SK-N-SH treated with all-trans-retinoic acid at 6 μM for 48 hours (cell line): ENCODE measurements around the gene RNF148.

ENCODE experiments used
- ATAC-seq: fragments of 200-7000 bp; cut with Tn5 transposase; 3 replicates; pipeline ENCODE4 v1.9.1; 2020; ENCODE audit warnings: mild to moderate bottlenecking, moderate library complexity
- ARNTL ChIP-seq: fragments of 450-650 bp; formaldehyde crosslinking; IDR thresholded peaks from 2 replicates; pipeline ENCODE4 v1.5.0; 2020; ENCODE audit warnings: low read depth, mild to moderate bottlenecking, moderate library complexity, borderline replicate concordance
- BACH2 ChIP-seq: fragments of 250-450 bp; sonication (Bioruptor Pico); IDR thresholded peaks from 2 replicates; pipeline ENCODE4 v1.9.0; 2021; ENCODE audit warnings: mild to moderate bottlenecking, borderline replicate concordance
- CREB5 ChIP-seq: fragments of 250-450 bp; sonication (Bioruptor Pico); IDR thresholded peaks from 2 replicates; pipeline ENCODE4 v1.5.1; 2020; ENCODE audit warnings: low read depth, mild to moderate bottlenecking, moderate library complexity
- CSDC2 ChIP-seq: fragments of 250-450 bp; sonication (Bioruptor Pico); IDR thresholded peaks from 2 replicates; pipeline ENCODE4 v1.5.0; 2020; ENCODE audit warnings: mild to moderate bottlenecking, moderate library complexity
- CSRNP3 ChIP-seq: fragments of 250-450 bp; sonication (Bioruptor Pico); IDR thresholded peaks from 2 replicates; pipeline ENCODE4 v1.5.1; 2021; ENCODE audit warnings: mild to moderate bottlenecking, moderate library complexity
- GLIS3 ChIP-seq: fragments of 250-450 bp; sonication (Bioruptor Pico); IDR thresholded peaks from 2 replicates; pipeline ENCODE4 v1.5.0; 2020; ENCODE audit warnings: mild to moderate bottlenecking, moderate library complexity
- ISL1 ChIP-seq: fragments of 250-450 bp; sonication (Bioruptor Pico); IDR thresholded peaks from 2 replicates; pipeline ENCODE4 v2.1.2; 2022; ENCODE audit warnings: mild to moderate bottlenecking, moderate library complexity
- OSR1 ChIP-seq: fragments of 250-450 bp; sonication (Bioruptor Pico); IDR thresholded peaks from 2 replicates; pipeline ENCODE4 v1.8.0; 2022; ENCODE audit warnings: moderate library complexity, mild to moderate bottlenecking, inconsistent platforms
- PATZ1 ChIP-seq: fragments of 250-450 bp; sonication (Bioruptor Pico); IDR thresholded peaks from 2 replicates; pipeline ENCODE4 v1.8.0; 2020; ENCODE audit warnings: mild to moderate bottlenecking, moderate library complexity, borderline replicate concordance
- POU6F1 ChIP-seq: fragments of 250-450 bp; sonication (Bioruptor Pico); IDR thresholded peaks from 2 replicates; pipeline ENCODE4 v1.8.0; 2021; ENCODE audit warnings: low read depth, mild to moderate bottlenecking, moderate library complexity, borderline replicate concordance
- PPARA ChIP-seq: fragments of 250-450 bp; sonication (Bioruptor Pico); IDR thresholded peaks from 2 replicates; pipeline ENCODE4 v1.5.0; 2020; ENCODE audit warnings: mild to moderate bottlenecking, borderline replicate concordance
- RARB ChIP-seq: fragments of 250-450 bp; sonication (Bioruptor Pico); IDR thresholded peaks from 2 replicates; pipeline ENCODE4 v1.8.0; 2021; ENCODE audit warnings: mild to moderate bottlenecking, moderate library complexity
- TSHZ2 ChIP-seq: fragments of 250-450 bp; sonication (Bioruptor Pico); IDR thresholded peaks from 2 replicates; pipeline ENCODE4 v1.5.0; 2020; ENCODE audit warnings: mild to moderate bottlenecking, moderate library complexity
- ZC3H10 ChIP-seq: fragments of 250-450 bp; sonication (Bioruptor Pico); IDR thresholded peaks from 2 replicates; pipeline ENCODE4 v1.5.1; 2021; ENCODE audit warnings: mild to moderate bottlenecking, moderate library complexity
- ZFP30 ChIP-seq: fragments of 450-650 bp; formaldehyde crosslinking; IDR thresholded peaks from 2 replicates; pipeline ENCODE4 v1.5.0; 2022; ENCODE audit warnings: mild to moderate bottlenecking, moderate library complexity
- ZNF565 ChIP-seq: fragments of 450-650 bp; formaldehyde crosslinking; conservative IDR thresholded peaks from 2 replicates; pipeline ENCODE4 v1.5.0; 2020; ENCODE audit warnings: low read depth, mild to moderate bottlenecking, moderate library complexity
- ZNF70 ChIP-seq: fragments of 450-650 bp; formaldehyde crosslinking; IDR thresholded peaks from 2 replicates; pipeline ENCODE4 v1.5.0; 2020; ENCODE audit warnings: mild to moderate bottlenecking, moderate library complexity
- ZNF8 ChIP-seq: fragments of 450-650 bp; formaldehyde crosslinking; IDR thresholded peaks from 2 replicates; pipeline ENCODE4 v1.5.0; 2020; ENCODE audit warnings: mild to moderate bottlenecking, moderate library complexity

Gene RNF148

GRCh38 chr7:122694697-122695096 is 8.0 kb downstream of the RNF148 start:
- ATAC-seq = no peak
- TF ChIP-seq ZNF70 (CRISPR knock-in tag) (no peak), ARNTL (no peak), BACH2 (CRISPR knock-in tag) (no peak), PATZ1 (CRISPR knock-in tag) (no peak), ZC3H10 (CRISPR knock-in tag) (no peak), ZNF565 (CRISPR knock-in tag) (no peak), GLIS3 (no peak), CREB5 (CRISPR knock-in tag) (no peak), ISL1 (CRISPR knock-in tag) (no peak), ZFP30 (no peak)
- TF ChIP-seq, all 23 proteins: peak for 0

- no peak for TF ChIP-seq ISL1 (CRISPR knock-in tag)
- TF ChIP-seq TSHZ2 (CRISPR knock-in tag) = no peak
- no peak for TF ChIP-seq ZFP30
- TF ChIP-seq ZNF565 (CRISPR knock-in tag) = no peak
- no peak for TF ChIP-seq CSDC2 (CRISPR knock-in tag)
- no peak for TF ChIP-seq ZNF70 (CRISPR knock-in tag)
- TF ChIP-seq PPARA (CRISPR knock-in tag) = no peak
- TF ChIP-seq, all 23 proteins: peak for 0
- no peak for ATAC-seq
These were observed 9.9 kb downstream of the RNF148 start for GRCh38 chr7:122692769-122693309.

GRCh38 chr7:122691569-122692235 is 11.0 kb downstream of the RNF148 start:
- TF ChIP-seq CSDC2 (CRISPR knock-in tag) = no peak
- no peak for TF ChIP-seq POU6F1
- no peak for TF ChIP-seq ZNF8 (CRISPR knock-in tag)
- TF ChIP-seq ZFP30 = no peak
- no peak for TF ChIP-seq ZNF70 (CRISPR knock-in tag)
- no peak for TF ChIP-seq CREB5 (CRISPR knock-in tag)
- no peak for TF ChIP-seq ZC3H10 (CRISPR knock-in tag)
- TF ChIP-seq PPARA (CRISPR knock-in tag) = no peak
- no peak for TF ChIP-seq OSR1 (CRISPR knock-in tag)
- TF ChIP-seq PATZ1 (CRISPR knock-in tag) = no peak
- no peak for TF ChIP-seq GLIS3
- TF ChIP-seq ISL1 (CRISPR knock-in tag) = no peak
- TF ChIP-seq ZNF565 (CRISPR knock-in tag) = no peak
- TF ChIP-seq ARNTL = no peak
- no peak for TF ChIP-seq CSRNP3 (CRISPR knock-in tag)
- no peak for TF ChIP-seq RARB (CRISPR knock-in tag)
- ATAC-seq = no peak
